Esophagus squamous epithelium (tissue), 5 donors: ENCODE results near the gene RITA1. TPM values are rescaled to one million over a fixed set of nuclear protein-coding genes. Genes with fewer than 3 reads are reported as not detected.
A peak's percentile ranks its signal among the peaks of the same experiment; 100 is the strongest.

Source experiments
- DNase-seq: peaks from one replicate; lab custom pipeline; 2025; lab: John Stamatoyannopoulos, UW
- H3K27ac ChIP-seq, 4 donors: fragments of 200-600 bp; sonication (generic); one replicate each; pipeline ENCODE4 v1.5.1; 2016 to 2019; ENCODE audit warnings: mild to moderate bottlenecking in 1 of 4
- H3K27me3 ChIP-seq, 4 donors: fragments of 200-600 bp; sonication (generic); 1 replicate in 3 of 4; 2 replicates in 1 of 4; pipeline versions ENCODE4 v1.5.1 to v1.6.0; 2017 to 2021; ENCODE audit warnings: antibody characterized with exemption in 1 of 4
- H3K36me3 ChIP-seq, 3 donors: fragments of 200-600 bp; sonication (generic); one replicate each; pipeline ENCODE4 v1.5.1; 2016 to 2019
- H3K4me1 ChIP-seq, 3 donors: fragments of 200-600 bp; sonication (generic); one replicate each; pipeline ENCODE4 v1.5.1; 2017 to 2019
- H3K4me3 ChIP-seq, 4 donors: fragments of 200-600 bp; sonication (generic); 1 replicate in 3 of 4; 2 replicates in 1 of 4; pipeline ENCODE4 v1.5.1; 2016 to 2019; ENCODE audit warnings: mild to moderate bottlenecking in 2 of 4, moderate library complexity in 1 of 4
- H3K9me3 ChIP-seq, 3 donors: fragments of 200-600 bp; sonication (generic); one replicate each; pipeline ENCODE4 v1.5.1; 2016 to 2019
- POLR2A ChIP-seq, 4 donors: fragments of 450-650 bp; IDR thresholded peaks; one replicate each; pipeline ENCODE4 v1.6.1; 2017; ENCODE audit warnings: antibody characterized with exemption in 4 of 4, mild to moderate bottlenecking in 4 of 4, moderate library complexity in 3 of 4
- WGBS, 2 donors: methylation state at CpG; one replicate each; pipeline ENCODE4 v1.1.5; 2018; 5-methylcytosine and 5-hydroxymethylcytosine counted together
- intact Hi-C: fragments of 100-400 bp; cut with DNase I; formaldehyde crosslinking; loops from one replicate; pipeline ENCODE4 v1.15.0; 2022
- total RNA-seq, 4 donors: library from RNA; depleted of rRNA; stranded (reverse); fragments of >200 nt; gene quantifications; one replicate each; pipeline ENCODE4 v1.1.0, GENCODE V29; 2016
- TF ChIP-seq, protein P1 (sequence below), 6 experiments: fragments of 450-650 bp in 4 of 6; fragments of 200-600 bp in 2 of 6; sonication (generic) in 2 of 6; IDR thresholded peaks; one replicate each; pipeline ENCODE4 v1.5.1; 2016 to 2019; ENCODE audit warnings: antibody characterized with exemption in 6 of 6, mild to moderate bottlenecking in 4 of 6, moderate library complexity in 4 of 6
- donor health status: DM: yes; HTN: yes; CAD: no.

RITA1 gene
- total RNA-seq, 4 donors from 2014 or later, result 17.0 to 30.0 (median 20.3) TPM

DNA sequence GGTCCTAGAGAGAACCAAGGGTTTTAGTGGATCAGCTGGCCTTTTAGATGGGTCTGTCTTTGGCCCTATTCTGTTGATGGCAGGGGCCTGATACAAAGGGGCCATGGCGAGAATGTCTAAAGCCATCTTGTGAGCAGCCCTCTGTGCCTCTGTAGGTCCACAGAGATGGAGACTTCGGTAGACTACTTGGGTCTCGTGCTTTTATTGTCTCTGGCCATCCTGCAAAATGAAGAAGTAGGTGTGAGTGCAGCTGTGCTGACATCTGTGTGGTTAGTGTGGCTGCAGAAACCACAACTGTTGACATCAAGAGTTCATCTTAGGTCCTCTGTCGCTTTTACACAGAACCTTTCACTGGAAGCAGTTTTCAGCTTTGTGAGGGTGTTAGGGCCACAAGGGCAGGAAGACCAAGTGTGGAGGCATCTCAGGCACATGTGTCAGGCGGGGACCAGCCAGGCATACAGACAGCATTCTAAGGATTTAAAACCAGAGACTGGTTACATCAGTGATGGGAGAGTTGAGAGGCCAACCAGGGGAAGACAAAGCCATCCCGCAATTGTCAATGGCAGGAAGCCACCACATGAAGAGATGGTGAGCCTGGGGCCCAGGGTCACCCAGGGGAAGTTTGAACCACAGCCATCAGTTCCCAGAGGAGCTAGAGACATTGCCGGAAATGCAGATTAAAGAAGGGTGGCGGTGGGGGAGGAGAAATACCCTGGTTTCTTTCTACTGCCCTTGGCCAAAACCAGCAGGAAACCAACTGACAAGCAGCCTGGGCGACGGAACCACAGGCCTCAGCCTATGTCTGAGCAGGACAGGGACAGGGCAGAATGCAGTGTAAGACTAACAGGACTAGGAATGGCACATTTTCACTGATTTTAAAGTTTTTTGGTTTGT lies 22.8 kb downstream of the RITA1 start:
- no peak overlapping the region for H3K4me3 ChIP-seq
- peaks cover 5 to 39% (median 11%) of the 10 kb centered on the region in 3 donors for H3K4me1 ChIP-seq
- intact Hi-C loops, result loop anchor here (10.0 kb wide), 1 partner anchor 217 kb away; the partner anchor contains the start of gene SDSL
- WGBS, 2 donors, result 61 to 64% methylated on average over 9 to 10 of the region's 10 CpGs
- no peaks in the 10 kb centered on the region for H3K36me3 ChIP-seq
- peak in 1 of 4 donors; percentile 11 for TF ChIP-seq POLR2A (IDR thresholded peaks at IDR 0.05)
- TF ChIP-seq, protein P1, sequence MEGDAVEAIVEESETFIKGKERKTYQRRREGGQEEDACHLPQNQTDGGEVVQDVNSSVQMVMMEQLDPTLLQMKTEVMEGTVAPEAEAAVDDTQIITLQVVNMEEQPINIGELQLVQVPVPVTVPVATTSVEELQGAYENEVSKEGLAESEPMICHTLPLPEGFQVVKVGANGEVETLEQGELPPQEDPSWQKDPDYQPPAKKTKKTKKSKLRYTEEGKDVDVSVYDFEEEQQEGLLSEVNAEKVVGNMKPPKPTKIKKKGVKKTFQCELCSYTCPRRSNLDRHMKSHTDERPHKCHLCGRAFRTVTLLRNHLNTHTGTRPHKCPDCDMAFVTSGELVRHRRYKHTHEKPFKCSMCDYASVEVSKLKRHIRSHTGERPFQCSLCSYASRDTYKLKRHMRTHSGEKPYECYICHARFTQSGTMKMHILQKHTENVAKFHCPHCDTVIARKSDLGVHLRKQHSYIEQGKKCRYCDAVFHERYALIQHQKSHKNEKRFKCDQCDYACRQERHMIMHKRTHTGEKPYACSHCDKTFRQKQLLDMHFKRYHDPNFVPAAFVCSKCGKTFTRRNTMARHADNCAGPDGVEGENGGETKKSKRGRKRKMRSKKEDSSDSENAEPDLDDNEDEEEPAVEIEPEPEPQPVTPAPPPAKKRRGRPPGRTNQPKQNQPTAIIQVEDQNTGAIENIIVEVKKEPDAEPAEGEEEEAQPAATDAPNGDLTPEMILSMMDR (IDR thresholded peaks at IDR 0.05), result no peak
- peak overlapping the region in 3 of 4 donors; percentile 9 to 70 (median 65) for H3K27ac ChIP-seq
- H3K9me3 ChIP-seq, result no peaks in the 10 kb centered on the region
- H3K27me3 ChIP-seq, result no peaks in the 10 kb centered on the region
- peak; percentile 28 for DNase-seq

DNA sequence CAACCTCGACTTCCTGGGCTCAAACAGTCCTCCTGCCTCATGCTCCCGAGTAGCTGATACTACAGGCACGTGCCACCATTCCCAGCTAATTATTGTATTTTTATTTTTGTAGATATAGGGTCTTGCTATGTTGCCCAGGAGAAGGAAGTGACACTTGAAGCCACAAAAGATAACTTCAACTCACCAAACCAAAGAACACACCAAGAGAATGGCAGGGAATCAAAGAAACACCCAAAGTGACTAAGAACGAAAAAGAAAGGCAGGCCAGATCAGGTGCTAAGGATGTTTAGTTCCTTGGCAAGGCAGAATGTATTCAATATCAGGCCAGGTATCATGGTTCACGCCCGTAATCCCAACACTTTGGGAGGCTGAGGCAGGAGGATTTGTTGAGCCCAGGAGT lies 25.6 kb downstream of the RITA1 start:
- H3K27me3 ChIP-seq, result no peaks in the 10 kb centered on the region
- H3K9me3 ChIP-seq, result no peaks in the 10 kb centered on the region
- intact Hi-C loops, result no loop called here
- no peak for TF ChIP-seq POLR2A (IDR thresholded peaks at IDR 0.05)
- TF ChIP-seq, protein P1 (IDR thresholded peaks at IDR 0.05), result no peak
- no peaks in the 10 kb centered on the region for H3K36me3 ChIP-seq
- 76 to 86% methylated on average over 6 of the region's 6 CpGs for WGBS, 2 donors
- DNase-seq, result no peak
- no peak overlapping the region for H3K27ac ChIP-seq
- no peak overlapping the region for H3K4me3 ChIP-seq
- H3K4me1 ChIP-seq, result peaks cover 0 to 45% (median 5%) of the 10 kb centered on the region in 3 donors

DNA sequence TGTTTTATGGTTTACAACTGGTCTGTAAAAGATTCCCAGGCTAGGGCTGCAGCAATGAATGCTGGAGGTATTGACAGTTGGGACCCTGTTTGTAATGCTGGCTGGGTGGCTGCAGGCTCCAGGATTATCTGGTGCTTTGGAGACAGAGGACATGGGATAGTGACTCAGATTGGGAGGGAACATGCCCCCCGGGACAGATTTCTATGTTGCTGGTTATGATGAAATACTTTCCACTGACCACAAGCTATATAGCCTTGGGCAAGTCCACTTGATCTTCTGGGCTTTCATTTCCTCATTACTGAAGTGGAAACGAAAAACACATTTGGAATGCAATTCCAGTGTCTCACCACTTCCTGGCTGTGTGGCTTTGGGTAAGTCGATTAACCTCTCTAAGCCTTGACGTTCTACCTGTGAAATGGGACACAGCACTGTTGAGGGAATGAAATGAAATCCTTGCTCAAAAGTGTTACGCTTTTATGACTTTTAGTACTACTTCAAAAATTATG lies 29.4 kb downstream of the RITA1 start:
- H3K27me3 ChIP-seq, result no peaks in the 10 kb centered on the region
- no peak for TF ChIP-seq POLR2A (IDR thresholded peaks at IDR 0.05)
- TF ChIP-seq, protein P1 (IDR thresholded peaks at IDR 0.05), result peak in 2 of 6 experiments; percentile 9 to 26
- H3K4me3 ChIP-seq, result no peak overlapping the region
- intact Hi-C loops, result no loop called here
- peaks cover 0 to 33% (median 0%) of the 10 kb centered on the region in 3 donors for H3K4me1 ChIP-seq
- 46 to 48% methylated on average over 5 of the region's 5 CpGs for WGBS, 2 donors
- DNase-seq, result no peak
- H3K36me3 ChIP-seq, result no peaks in the 10 kb centered on the region
- peak overlapping the region in 3 of 4 donors; percentile 25 to 55 (median 35) for H3K27ac ChIP-seq
- no peaks in the 10 kb centered on the region for H3K9me3 ChIP-seq

DNA sequence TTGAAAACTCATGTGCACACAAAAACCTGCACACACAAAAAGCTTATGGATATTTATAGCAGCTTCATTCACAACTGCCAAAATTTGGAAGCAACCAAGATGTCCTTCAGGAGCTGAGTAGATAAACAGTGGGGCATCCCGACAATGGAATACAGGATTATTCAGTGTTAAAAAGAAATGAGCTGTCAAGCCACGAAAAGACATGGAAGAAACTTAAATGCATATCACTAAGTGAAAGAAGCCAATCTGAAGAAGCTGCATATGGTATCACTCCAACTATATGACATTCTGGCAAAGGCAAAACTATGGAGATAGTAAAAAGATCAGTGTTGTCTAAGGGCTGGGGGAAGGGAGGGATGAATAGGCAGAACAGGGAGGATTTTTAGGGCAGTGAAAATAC lies 30.5 kb downstream of the RITA1 start:
- H3K27ac ChIP-seq, result peak overlapping the region in 1 of 4 donors; percentile 58
- no peak for TF ChIP-seq POLR2A (IDR thresholded peaks at IDR 0.05)
- TF ChIP-seq, protein P1 (IDR thresholded peaks at IDR 0.05), result no peak
- no peak for DNase-seq
- intact Hi-C loops, result no loop called here
- 63 to 72% methylated on average over 2 of the region's 2 CpGs for WGBS, 2 donors
- no peaks in the 10 kb centered on the region for H3K27me3 ChIP-seq
- H3K9me3 ChIP-seq, result no peaks in the 10 kb centered on the region
- peaks cover 0 to 42% (median 5%) of the 10 kb centered on the region in 3 donors for H3K4me1 ChIP-seq
- no peak overlapping the region for H3K4me3 ChIP-seq
- H3K36me3 ChIP-seq, result no peaks in the 10 kb centered on the region
